NCI-H1930 (cell line): Measurements from ENCODE around the gene GSG1L.

Experiments used
- DNase-seq, 2 experiments: peaks; one replicate each; lab custom pipeline; 2025; lab: John Stamatoyannopoulos, UW

Gene GSG1L

GRCh38 chr16:28091656-28092055 lies 28.1 kb upstream of the GSG1L start:
- DNase-seq: no peak

DNA sequence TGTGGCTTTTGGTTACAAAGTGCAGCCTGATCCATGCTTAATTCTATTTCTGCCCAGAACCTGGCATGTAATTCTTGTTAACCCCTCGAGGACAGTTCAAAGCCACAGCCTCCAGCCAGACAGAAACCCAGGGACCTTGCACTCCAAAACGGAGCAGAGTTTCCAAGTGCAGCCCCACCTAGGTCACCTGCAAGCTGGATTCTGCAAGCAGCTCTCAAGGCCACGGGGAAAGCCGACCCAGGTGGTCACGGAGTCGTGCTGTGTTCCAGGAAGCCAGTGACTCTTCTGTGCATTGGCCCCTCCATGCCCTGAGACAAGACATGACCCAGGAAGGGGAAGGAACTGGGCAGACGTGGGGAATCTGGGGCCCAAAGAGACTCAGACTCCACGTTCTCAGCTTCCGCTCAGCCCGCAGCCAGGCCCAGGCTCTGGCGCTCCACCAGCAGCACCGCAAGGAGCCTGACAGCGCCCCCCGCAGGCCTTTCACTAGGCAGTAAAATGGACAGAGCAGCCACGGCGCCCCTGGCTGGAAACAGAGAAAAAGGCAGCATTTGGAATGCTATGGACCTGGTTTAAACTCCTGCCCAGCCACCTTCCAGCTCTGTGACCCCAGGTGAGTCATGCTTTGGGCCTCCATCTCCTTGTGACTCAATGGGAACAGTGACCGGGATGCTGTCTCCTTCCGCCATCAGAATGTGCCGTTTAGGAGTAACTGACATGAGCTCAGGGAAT lies 27.3 kb upstream of the GSG1L start:
- no peak for DNase-seq

- no peak for DNase-seq
These were observed 26.5 kb upstream of the GSG1L start for GRCh38 chr16:28089992-28090365.

- DNase-seq: no peak
These were observed 25.9 kb upstream of the GSG1L start for GRCh38 chr16:28089205-28089991.

DNA sequence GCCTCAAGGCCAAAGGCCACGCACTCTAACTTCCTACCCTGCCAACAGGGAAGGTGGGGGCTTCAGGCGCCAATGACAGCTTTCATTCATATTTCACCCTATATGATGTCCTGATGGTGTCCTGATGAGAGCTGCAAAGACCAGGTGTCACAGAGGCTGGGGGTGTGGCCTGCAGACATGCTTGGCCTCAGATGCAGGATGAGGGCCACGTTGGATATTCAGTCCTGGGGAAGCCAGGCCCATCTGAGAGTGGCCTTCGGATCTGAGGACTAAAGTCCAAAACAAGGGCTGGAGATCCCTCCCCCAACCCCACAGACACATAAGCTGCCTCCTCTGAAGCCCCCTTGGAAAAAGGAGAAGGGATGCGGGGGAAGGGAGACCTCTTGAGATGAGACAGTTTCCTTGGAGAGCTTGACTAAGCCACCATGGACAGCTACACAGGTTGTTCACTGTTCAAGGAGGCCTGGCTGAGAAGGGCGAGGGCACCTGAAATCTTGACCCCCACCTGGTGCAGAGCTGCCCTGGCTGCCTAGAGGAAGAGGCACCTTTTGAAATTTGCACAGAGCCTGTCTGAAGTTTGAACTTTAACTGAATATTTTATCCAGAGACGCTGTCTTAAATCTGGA lies 24.3 kb upstream of the GSG1L start:
- DNase-seq: no peak

- DNase-seq: no peak
These were observed 23.7 kb upstream of the GSG1L start for GRCh38 chr16:28087140-28087660.

DNA sequence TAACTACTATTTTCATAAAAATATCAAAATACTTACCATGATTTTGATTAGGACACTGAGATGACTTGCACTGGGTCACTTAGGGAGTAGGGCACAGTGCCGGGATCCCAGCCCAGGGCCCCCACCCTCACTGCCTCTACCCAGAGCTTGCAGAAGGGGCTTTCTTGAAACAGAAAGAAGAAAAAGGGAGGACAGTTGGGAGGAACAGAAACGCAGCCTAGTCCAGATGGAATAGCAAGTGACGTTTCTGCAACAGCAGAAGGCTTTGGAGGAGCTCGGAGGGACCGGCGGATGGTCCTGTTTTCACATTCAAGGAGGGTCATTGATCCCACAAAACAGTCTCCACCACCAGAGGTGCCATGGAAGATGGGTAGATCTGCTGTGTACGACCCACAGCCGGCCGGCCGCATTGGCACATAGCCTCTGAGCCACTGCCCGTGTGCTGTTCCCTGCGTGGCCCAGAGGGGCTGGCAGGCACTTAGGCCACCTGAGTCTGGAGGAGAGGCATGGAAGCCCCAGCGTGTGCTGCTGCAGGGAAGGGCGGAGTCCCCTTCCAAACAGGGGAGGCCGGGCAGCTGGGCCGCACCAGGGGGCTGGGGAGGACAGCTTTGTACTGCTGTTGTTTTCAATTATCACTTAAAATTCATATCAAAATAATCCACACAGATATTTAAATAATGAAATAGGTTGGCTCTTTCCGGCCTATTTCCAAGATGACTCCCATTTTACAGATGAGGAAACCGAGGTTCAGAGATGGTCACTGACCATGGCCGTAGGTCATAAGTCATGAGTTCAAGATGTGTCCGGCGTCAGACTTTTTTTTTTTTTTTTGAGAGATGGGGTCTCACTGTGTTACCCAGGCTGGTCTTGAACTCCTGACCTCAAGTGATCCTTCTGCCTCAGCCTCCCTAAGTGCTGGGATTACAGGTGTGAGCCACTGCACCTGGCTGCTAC lies 22.9 kb upstream of the GSG1L start:
- DNase-seq: no peak

DNA sequence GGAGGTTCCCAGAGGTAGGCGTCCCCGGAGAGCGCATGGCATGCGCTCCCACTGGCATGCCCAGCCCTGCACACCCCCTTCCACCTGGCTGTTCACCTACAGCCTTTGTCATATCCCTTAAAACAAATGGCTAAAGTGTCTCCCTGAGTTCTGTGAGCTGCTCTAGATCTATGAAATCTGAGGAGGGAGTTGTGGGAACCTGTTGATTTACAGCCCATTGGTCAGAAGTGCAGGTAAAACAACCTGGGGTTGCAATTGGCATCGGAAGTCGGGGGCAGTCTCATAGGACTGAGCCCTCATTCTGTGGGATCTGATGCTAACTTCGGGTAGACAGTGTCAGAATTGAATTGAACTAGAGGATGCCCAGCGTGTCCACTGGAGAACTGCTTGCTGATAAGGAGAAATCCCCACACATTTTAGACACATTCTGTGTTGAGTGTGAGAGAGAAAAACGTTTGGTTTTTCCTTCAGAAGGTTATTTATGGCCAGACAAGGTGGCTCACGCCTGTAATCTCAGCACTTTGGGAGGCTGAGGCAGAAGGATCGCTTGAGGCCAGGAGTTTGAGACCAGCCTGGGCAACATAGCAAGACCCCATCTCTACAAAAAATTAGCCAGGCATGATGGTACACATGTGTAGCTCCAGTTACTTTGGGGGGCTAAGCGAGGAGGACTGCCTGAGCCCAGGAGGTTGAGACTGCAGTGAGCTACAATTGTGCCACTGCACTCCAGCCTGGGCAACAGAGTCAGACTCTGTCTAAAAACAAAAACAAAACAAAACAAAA lies 22.1 kb upstream of the GSG1L start:
- no peak for DNase-seq

GRCh38 chr16:28084209-28084608 lies 20.7 kb upstream of the GSG1L start:
- DNase-seq: no peak

DNA sequence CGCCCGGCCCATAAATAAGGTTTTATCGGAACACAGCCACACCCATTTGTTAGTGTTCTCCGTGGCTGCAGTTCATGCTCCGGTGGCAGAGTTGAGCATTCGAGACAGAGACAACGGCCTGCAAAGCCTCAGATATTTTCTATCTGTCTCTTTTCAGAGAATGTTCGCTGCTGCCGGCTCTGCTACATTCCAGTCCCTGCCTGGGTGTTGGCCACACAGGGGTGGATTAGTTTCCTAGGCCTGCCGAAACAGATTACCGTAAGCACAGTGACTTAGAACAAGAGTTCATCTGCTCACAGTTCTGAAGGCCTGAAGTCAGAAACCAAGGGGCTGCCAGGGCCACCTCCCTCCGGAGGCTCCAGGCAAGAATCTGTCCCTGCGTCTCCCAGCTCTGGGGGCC lies 19.1 kb upstream of the GSG1L start:
- no peak for DNase-seq

- no peak for DNase-seq
These were observed 18.0 kb upstream of the GSG1L start for GRCh38 chr16:28081391-28081968.

DNA sequence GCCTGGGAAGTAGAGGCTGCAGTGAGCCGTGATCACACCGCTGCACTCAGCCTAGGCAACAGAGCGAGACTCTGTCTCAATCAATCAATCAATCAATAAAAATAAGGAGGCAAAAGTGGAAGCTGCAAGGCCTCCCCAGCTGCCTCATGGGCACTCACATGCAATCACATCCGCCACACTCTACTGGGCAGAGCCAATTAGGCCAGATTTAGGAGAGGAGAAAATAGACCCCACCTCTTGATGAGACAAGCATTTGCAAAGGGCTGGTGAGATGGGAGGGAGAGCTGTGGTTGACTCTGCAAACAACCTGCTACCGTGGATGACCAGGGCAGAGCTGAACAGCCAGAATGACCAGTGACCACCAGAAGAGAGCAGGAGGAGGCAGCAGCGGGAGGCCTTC lies 14.7 kb upstream of the GSG1L start:
- no peak for DNase-seq

DNA sequence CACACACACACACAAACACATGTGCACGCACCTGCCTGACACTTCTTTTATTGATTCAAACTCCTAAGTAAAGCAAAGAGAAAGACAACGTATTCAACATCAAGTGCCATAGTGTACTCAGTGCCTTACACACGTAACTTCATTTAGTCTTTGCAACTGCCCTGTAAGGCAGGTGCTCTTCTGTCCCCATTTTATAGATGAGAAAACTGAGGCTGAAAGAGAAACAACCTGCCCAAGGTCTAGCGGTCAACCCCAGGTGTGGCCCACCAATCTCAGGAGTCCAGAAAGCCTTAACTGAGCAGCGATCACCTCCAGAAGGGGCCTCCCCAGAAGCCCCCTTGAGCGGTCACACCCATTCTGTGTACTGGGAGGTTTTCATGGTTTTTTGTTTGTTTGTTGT lies 10.3 kb upstream of the GSG1L start:
- no peak for DNase-seq

DNA sequence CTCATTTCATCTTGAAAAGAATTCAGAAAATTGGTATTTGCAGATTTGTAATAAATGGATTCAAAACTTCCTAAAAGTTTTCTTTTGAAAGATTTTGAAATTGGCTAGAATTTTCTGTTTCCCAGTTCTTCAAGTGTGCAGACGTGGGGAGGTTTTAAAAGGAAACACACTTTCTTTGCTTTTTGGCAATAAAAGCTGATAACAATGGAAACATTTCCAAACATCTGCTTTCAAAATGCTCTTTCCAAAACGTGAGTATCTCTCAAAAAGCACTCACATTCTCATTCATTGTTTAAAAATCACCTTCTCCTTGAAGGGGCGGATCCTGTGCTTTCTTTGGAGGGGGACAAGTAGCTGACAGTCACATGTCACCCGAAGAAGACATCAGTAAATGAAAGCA lies 8.6 kb upstream of the GSG1L start:
- no peak for DNase-seq

- DNase-seq: no peak
These were observed 6.7 kb upstream of the GSG1L start for GRCh38 chr16:28069971-28070794.

GRCh38 chr16:28068976-28069375 lies 5.5 kb upstream of the GSG1L start:
- no peak for DNase-seq

GRCh38 chr16:28067604-28068379 lies 4.3 kb upstream of the GSG1L start:
- DNase-seq: no peak

GRCh38 chr16:28064706-28065249 lies 1.3 kb upstream of the GSG1L start:
- no peak for DNase-seq

- no peak for DNase-seq
These were observed 636 bp upstream of the GSG1L start for GRCh38 chr16:28064150-28064549.
